Hepatocyte (in vitro differentiated cells): ENCODE results near the gene TPRN.

Experiments
- EZH2 ChIP-seq: fragments of 200-600 bp; sonication (generic); IDR thresholded peaks from 2 replicates; pipeline ENCODE4 v1.6.1; 2016; ENCODE audit warnings: antibody characterized with exemption, mild to moderate bottlenecking, borderline replicate concordance
- EZH2phosphoT487 ChIP-seq: fragments of 200-600 bp; sonication (generic); IDR thresholded peaks from one replicate; pipeline ENCODE4 v1.6.1; 2018; ENCODE audit warnings: antibody characterized with exemption, mild to moderate bottlenecking, low read depth, moderate library complexity; ENCODE audit not compliant: unreplicated experiment, severe bottlenecking
- TF ChIP-seq, protein P1 (sequence below): fragments of 200-600 bp; sonication (generic); IDR thresholded peaks from 2 replicates; pipeline ENCODE4 v1.5.1; 2016; ENCODE audit warnings: antibody characterized with exemption, mild to moderate bottlenecking; ENCODE audit not compliant: poor library complexity

DNA sequence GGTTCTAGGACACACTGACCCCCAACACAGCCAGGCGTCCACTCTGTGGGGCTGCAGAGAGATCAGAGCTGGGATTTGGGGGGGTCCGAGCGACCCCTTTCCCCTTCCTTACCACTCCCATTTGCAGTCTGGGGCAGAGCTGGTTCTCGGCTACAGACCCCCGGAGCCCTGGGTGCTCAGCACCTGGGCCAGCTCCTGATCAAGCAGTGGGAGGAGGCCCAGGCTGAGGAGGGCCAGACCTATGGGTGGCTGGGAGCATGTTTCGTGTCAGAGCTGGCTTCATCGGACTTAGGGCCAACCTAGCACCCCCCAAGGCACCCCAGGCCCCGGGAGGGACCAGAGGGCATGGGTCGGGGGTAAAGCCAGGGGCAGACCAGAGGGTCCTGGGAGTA is 54.0 kb downstream of the TPRN start:
- no peak for TF ChIP-seq EZH2phosphoT487
- TF ChIP-seq, protein P1, sequence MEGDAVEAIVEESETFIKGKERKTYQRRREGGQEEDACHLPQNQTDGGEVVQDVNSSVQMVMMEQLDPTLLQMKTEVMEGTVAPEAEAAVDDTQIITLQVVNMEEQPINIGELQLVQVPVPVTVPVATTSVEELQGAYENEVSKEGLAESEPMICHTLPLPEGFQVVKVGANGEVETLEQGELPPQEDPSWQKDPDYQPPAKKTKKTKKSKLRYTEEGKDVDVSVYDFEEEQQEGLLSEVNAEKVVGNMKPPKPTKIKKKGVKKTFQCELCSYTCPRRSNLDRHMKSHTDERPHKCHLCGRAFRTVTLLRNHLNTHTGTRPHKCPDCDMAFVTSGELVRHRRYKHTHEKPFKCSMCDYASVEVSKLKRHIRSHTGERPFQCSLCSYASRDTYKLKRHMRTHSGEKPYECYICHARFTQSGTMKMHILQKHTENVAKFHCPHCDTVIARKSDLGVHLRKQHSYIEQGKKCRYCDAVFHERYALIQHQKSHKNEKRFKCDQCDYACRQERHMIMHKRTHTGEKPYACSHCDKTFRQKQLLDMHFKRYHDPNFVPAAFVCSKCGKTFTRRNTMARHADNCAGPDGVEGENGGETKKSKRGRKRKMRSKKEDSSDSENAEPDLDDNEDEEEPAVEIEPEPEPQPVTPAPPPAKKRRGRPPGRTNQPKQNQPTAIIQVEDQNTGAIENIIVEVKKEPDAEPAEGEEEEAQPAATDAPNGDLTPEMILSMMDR, result no peak
- no peak for TF ChIP-seq EZH2
